HL-60 (cell line): ENCODE results near the gene POLR1A.
A peak's percentile ranks its signal among the peaks of the same experiment; 100 is the strongest.

Experiments used
- GABPA ChIP-seq: IDR thresholded peaks from 2 replicates; pipeline ENCODE4 v1.6.1; 2012; ENCODE audit warnings: low read depth
- POLR2AphosphoS5 ChIP-seq: IDR thresholded peaks from 2 replicates; pipeline ENCODE4 v1.6.1; 2012; ENCODE audit warnings: low read depth
- TF ChIP-seq, protein P1 (sequence below): IDR thresholded peaks from one replicate; pipeline ENCODE4 v1.5.1; 2011; ENCODE audit warnings: low read length, control low read depth, inconsistent platforms; ENCODE audit not compliant: insufficient read depth

DNA sequence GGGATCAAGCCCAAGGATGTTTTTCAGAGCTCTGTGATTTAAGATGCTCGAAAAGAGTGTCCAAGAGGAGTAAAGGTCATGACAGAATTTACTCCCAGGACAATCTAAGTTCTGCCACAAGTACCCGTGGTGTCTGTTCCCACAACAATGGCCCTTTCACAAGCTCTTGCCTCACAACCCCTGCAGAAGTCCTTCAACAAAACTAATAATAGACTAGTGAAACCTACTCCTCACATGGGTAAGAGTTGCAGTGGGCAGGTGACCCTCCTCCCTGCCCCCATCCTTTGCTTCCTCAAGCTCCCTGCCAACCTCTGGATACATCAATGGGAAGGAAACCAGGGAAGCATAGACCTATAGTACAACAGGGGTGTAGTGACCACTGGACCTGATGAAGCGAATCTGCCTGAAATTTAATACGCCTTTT lies 35.3 kb upstream of the POLR1A start:
- TF ChIP-seq, protein P1, sequence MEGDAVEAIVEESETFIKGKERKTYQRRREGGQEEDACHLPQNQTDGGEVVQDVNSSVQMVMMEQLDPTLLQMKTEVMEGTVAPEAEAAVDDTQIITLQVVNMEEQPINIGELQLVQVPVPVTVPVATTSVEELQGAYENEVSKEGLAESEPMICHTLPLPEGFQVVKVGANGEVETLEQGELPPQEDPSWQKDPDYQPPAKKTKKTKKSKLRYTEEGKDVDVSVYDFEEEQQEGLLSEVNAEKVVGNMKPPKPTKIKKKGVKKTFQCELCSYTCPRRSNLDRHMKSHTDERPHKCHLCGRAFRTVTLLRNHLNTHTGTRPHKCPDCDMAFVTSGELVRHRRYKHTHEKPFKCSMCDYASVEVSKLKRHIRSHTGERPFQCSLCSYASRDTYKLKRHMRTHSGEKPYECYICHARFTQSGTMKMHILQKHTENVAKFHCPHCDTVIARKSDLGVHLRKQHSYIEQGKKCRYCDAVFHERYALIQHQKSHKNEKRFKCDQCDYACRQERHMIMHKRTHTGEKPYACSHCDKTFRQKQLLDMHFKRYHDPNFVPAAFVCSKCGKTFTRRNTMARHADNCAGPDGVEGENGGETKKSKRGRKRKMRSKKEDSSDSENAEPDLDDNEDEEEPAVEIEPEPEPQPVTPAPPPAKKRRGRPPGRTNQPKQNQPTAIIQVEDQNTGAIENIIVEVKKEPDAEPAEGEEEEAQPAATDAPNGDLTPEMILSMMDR = no peak
- TF ChIP-seq GABPA (no peak), POLR2AphosphoS5 (peak; percentile 44; the same call in 1 of the 2 replicates)
